ENCODE data around the gene S100A11.

The S100A11 gene

DNA sequence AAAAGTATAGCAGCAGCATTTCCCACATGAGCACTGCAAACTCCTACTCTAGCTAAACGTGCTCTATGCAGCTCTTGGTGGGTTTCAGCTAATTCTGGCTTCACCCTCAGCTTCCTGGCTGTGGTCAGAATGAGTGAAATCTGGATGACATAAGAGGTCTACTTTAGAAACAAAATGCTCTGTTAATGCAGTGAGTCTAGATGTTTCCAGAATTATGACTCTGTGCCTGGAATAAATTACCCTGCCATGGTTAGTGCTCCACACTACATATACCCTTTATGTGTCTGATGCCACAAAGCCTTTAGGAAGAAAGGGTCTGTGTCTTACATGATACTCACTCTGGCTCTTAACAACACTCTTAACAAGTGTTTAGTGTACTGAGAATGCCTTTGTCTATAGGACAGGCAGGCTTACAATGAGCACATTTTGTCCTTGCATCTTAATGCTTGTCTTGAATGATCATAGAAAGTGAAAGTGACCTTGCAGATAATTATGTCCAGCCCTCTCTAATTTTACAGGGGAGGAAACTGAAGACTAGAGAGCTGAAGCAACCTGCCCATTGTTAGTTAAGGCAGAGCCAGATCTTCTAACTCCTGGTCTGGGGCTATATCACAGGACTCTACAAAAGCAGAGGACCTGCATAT is 52.4 kb downstream of the S100A11 start:
- DNase-seq (ENCODE audit: low spot score), result no peak
